Measurements from ENCODE around the gene TBC1D32. TPM values are rescaled to one million over a fixed set of nuclear protein-coding genes. Genes with fewer than 3 reads are reported as not detected.

Gene TBC1D32
- total RNA-seq, 1 experiment from 2014 or later = 9.0 TPM

DNA sequence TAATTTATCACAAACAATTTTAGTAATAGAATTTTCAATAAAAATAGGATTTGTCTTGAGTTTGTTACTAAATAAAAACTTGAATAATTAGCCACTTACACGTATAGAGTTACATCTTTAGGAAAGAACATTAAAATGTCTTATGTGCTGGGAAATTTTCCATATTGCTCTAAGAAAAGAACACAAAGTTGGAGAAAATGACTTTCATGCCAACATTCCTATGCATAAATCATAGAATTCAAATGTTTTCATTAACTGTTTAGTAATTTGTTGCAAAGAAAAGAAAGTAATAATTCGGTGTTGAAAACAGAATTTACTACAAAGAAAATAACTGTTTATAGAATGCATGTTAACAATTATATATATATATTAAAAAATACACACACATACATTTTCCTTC is 4.7 kb upstream of the TBC1D32 start:
- no peaks in the 10 kb centered on the region for H3K4me1 ChIP-seq (ENCODE audit: insufficient read depth, low read length)
- Mint-ChIP-seq H3K4me1 (peaks cover 7 to 10% of the 10 kb centered on the region in 2 experiments), H3K9me3 (no peaks in the 10 kb centered on the region), H3K27ac (no peak overlapping the region), H3K4me3 (no peak overlapping the region), H3K36me3 (ENCODE audit: insufficient read depth in 1 of 3, low read depth in 3 of 3) (no peaks in the 10 kb centered on the region), H3K27me3 (ENCODE audit: low read depth) (peaks cover 2% of the 10 kb centered on the region)
- H2BK15ac ChIP-seq (ENCODE audit: low read depth, low read length) = no peak overlapping the region
- H3T11ph ChIP-seq (ENCODE audit: low read length) = no peak overlapping the region
- H3K14ac ChIP-seq (ENCODE audit: insufficient read depth, low read length) = no peak overlapping the region
- no peaks in the 10 kb centered on the region for H3K27me3 ChIP-seq (ENCODE audit: insufficient read depth, low read length)
- no peak overlapping the region for H4K8ac ChIP-seq (replicated peaks; ENCODE audit: insufficient read length, low read depth, low read length)
- H2AFZ ChIP-seq (ENCODE audit: low read length) = no peak overlapping the region
- TF ChIP-seq, protein P1, sequence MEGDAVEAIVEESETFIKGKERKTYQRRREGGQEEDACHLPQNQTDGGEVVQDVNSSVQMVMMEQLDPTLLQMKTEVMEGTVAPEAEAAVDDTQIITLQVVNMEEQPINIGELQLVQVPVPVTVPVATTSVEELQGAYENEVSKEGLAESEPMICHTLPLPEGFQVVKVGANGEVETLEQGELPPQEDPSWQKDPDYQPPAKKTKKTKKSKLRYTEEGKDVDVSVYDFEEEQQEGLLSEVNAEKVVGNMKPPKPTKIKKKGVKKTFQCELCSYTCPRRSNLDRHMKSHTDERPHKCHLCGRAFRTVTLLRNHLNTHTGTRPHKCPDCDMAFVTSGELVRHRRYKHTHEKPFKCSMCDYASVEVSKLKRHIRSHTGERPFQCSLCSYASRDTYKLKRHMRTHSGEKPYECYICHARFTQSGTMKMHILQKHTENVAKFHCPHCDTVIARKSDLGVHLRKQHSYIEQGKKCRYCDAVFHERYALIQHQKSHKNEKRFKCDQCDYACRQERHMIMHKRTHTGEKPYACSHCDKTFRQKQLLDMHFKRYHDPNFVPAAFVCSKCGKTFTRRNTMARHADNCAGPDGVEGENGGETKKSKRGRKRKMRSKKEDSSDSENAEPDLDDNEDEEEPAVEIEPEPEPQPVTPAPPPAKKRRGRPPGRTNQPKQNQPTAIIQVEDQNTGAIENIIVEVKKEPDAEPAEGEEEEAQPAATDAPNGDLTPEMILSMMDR (conservative IDR thresholded peaks at IDR 0.05) = no peak
- no peak overlapping the region for H2BK12ac ChIP-seq (ENCODE audit: insufficient read length, low read depth, low read length)
- no peaks in the 10 kb centered on the region for H3K23me2 ChIP-seq (ENCODE audit: insufficient read length, low read depth, low read length, poor library complexity, severe bottlenecking)
- H3K79me1 ChIP-seq (ENCODE audit: insufficient read depth, low read depth, low read length, poor library complexity, severe bottlenecking) = no peaks in the 10 kb centered on the region
- H3K23ac ChIP-seq (ENCODE audit: insufficient read length, low read depth, low read length) = no peak overlapping the region
- no peak overlapping the region for H2BK5ac ChIP-seq (ENCODE audit: insufficient read length, low read length)
- no peaks in the 10 kb centered on the region for H3K79me2 ChIP-seq (ENCODE audit: insufficient read depth, low read length)
- H3K4ac ChIP-seq (ENCODE audit: low read depth, low read length) = no peak overlapping the region
- no peak overlapping the region for H3K9ac ChIP-seq (ENCODE audit: extremely low read depth, insufficient read length, low read length)
- H2AK5ac ChIP-seq (ENCODE audit: insufficient read length, low read length) = no peak overlapping the region
- no peak overlapping the region for H3K27ac ChIP-seq (ENCODE audit: insufficient read length, low read depth, low read length)
- no peaks in the 10 kb centered on the region for H4K20me1 ChIP-seq (ENCODE audit: control insufficient read depth, insufficient read depth, insufficient read length)
- H4K5ac ChIP-seq (ENCODE audit: insufficient read length, low read depth, low read length) = no peak overlapping the region
- H3K4me2 ChIP-seq (ENCODE audit: insufficient read depth, insufficient read length, low read length) = no peak overlapping the region
- DNase-seq = no peak
- H2BK20ac ChIP-seq (ENCODE audit: low read depth, low read length, poor library complexity, severe bottlenecking) = no peak overlapping the region
- no CpG with 5 or more reads among the region's 2 CpGs for WGBS (ENCODE audit: extremely low coverage, insufficient read length, low lambda C conversion rate)
- no peaks in the 10 kb centered on the region for H3K9me3 ChIP-seq (ENCODE audit: control insufficient read depth, low read depth, low read length)
- no peak overlapping the region for H3K56ac ChIP-seq (ENCODE audit: insufficient read length, low read depth, low read length)
- no peak overlapping the region for H2BK120ac ChIP-seq (ENCODE audit: low read depth, low read length, poor library complexity, severe bottlenecking)
- H4K91ac ChIP-seq (ENCODE audit: insufficient read length, low read depth, low read length) = no peak overlapping the region
- no peak overlapping the region for H3K18ac ChIP-seq (ENCODE audit: insufficient read length, low read depth, low read length)
